ENCODE results near the gene OMP. TPM values are rescaled to one million over a fixed set of nuclear protein-coding genes. Genes with fewer than 3 reads are reported as not detected.

OMP gene
- total RNA-seq, 2 donors from 2014 or later: not detected

DNA sequence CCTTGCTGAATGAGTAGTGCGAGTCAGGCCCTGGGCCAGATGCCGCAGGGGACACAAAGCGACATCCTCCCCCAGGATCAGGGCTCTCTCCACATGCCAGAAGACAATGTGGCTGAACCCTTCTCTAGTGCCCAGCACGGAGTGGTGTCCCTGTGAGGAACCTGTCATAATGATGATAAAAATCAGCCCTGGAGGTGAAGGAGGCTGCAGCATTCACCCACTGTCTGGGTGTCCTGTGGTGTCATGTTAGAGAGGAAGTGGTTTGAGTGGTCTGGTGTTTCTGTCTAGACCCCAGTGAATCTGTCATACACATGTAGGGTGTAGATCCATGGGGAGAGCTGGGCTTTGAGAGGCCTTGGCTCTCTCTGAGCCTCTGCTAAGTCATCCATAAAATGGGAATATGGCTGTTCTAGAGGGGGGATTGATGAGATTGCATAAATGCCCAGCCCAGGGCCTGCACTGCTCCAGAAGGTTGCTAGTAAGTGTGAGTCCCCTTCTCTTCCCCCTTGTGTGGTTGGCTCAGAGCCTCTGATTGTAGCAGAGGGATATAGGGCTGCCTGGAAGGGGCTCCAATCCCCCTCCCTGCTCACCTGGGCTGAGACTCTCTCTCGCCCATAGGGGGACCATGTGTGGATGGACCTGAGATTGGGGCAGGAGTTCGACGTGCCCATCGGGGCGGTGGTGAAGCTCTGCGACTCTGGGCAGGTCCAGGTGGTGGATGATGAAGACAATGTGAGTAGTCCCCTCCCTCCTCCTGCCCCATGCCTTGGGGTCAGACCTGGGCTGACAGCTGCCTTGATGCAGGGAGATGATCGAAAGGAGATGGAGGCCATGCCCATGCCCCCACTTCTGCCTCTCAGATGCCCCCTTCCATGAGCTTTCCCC, 39.7 kb downstream of the OMP start:
- Histone ChIP-seq H3K27ac (no peak overlapping the region), H3K9me3 (no peaks in the 10 kb centered on the region), H3K4me3 (no peak overlapping the region), H3K4me1 (peaks cover 17% of the 10 kb centered on the region), H3K27me3 (no peaks in the 10 kb centered on the region), H3K36me3 (replicated peaks in 1 of 2; ENCODE audit: insufficient read depth in 1 of 2, low read depth in 2 of 2) (no peaks in the 10 kb centered on the region)
- no peak for ATAC-seq
- DNase-seq: no peak
- 90 to 91% methylated on average over 8 to 11 of the region's 11 CpGs for WGBS, 2 donors
- intact Hi-C loops (cut with DNase I): no loop called here
- TF ChIP-seq, protein P1, sequence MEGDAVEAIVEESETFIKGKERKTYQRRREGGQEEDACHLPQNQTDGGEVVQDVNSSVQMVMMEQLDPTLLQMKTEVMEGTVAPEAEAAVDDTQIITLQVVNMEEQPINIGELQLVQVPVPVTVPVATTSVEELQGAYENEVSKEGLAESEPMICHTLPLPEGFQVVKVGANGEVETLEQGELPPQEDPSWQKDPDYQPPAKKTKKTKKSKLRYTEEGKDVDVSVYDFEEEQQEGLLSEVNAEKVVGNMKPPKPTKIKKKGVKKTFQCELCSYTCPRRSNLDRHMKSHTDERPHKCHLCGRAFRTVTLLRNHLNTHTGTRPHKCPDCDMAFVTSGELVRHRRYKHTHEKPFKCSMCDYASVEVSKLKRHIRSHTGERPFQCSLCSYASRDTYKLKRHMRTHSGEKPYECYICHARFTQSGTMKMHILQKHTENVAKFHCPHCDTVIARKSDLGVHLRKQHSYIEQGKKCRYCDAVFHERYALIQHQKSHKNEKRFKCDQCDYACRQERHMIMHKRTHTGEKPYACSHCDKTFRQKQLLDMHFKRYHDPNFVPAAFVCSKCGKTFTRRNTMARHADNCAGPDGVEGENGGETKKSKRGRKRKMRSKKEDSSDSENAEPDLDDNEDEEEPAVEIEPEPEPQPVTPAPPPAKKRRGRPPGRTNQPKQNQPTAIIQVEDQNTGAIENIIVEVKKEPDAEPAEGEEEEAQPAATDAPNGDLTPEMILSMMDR (IDR thresholded peaks at IDR 0.05): no peak
- no peak for TF ChIP-seq POLR2A (IDR thresholded peaks at IDR 0.05)

- no peak overlapping the region for H3K4me3 ChIP-seq
- H3K27me3 ChIP-seq: no peaks in the 10 kb centered on the region
- H3K4me1 ChIP-seq: peaks cover 17% of the 10 kb centered on the region
- TF ChIP-seq, protein P1 (IDR thresholded peaks at IDR 0.05): no peak
- no peak for TF ChIP-seq POLR2A (IDR thresholded peaks at IDR 0.05)
- DNase-seq: no peak
- H3K9me3 ChIP-seq: no peaks in the 10 kb centered on the region
- no peaks in the 10 kb centered on the region for H3K36me3 ChIP-seq (replicated peaks in 1 of 2; ENCODE audit: insufficient read depth in 1 of 2, low read depth in 2 of 2)
- intact Hi-C loops (cut with DNase I): no loop called here
- ATAC-seq: no peak
- no peak overlapping the region for H3K27ac ChIP-seq
- WGBS, 2 donors: 86 to 92% methylated on average over 8 of the region's 8 CpGs
Observed at GRCh38 chr11:77143405-77144020, 40.9 kb downstream of the OMP start.

GRCh38 chr11:77144196-77144856, 41.7 kb downstream of the OMP start:
- Histone ChIP-seq H3K9me3 (no peaks in the 10 kb centered on the region), H3K4me1 (peaks cover 17% of the 10 kb centered on the region), H3K27ac (no peak overlapping the region), H3K4me3 (no peak overlapping the region), H3K36me3 (replicated peaks in 1 of 2; ENCODE audit: insufficient read depth in 1 of 2, low read depth in 2 of 2) (no peaks in the 10 kb centered on the region), H3K27me3 (no peaks in the 10 kb centered on the region)
- intact Hi-C loops (cut with DNase I): no loop called here
- TF ChIP-seq, protein P1 (IDR thresholded peaks at IDR 0.05): no peak
- TF ChIP-seq POLR2A (IDR thresholded peaks at IDR 0.05): no peak
- ATAC-seq: no peak
- no peak for DNase-seq
- 92 to 100% methylated on average over 4 to 9 of the region's 9 CpGs for WGBS, 2 donors

DNA sequence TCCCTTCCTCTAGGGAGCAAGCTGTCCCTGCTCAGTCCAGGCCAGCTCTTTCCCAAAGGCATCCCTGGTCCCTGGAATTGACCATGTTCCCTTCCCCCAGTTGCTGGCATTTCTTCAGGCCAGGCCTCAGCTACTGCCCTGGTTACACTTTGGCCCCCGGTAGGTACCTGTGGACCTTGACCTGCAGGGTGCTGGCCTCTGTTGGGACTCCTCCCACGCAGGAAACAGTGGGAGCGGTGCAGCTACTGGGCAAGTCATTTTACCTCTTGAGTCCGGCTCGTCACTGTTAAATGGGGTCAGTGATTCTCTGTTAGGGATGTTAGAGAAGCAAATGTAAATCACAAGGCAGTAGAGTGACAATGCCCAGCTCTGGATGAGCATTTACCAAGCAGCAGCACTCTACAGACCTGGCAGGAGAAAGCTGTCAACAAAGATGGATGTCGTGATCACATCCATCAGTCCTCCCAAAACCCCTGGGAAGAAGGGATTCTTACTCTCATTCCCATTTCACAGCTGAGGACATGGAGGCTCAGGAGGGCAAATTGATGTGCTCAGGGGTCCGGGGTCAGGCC, 42.3 kb downstream of the OMP start:
- no peak for TF ChIP-seq POLR2A (IDR thresholded peaks at IDR 0.05)
- TF ChIP-seq, protein P1 (IDR thresholded peaks at IDR 0.05): no peak
- no peak for ATAC-seq
- WGBS, 2 donors: 74 to 89% methylated on average over 5 to 7 of the region's 7 CpGs
- H3K4me1 ChIP-seq: peaks cover 13% of the 10 kb centered on the region
- H3K27me3 ChIP-seq: no peaks in the 10 kb centered on the region
- H3K4me3 ChIP-seq: no peak overlapping the region
- H3K36me3 ChIP-seq (replicated peaks in 1 of 2; ENCODE audit: insufficient read depth in 1 of 2, low read depth in 2 of 2): no peaks in the 10 kb centered on the region
- DNase-seq: no peak
- no peaks in the 10 kb centered on the region for H3K9me3 ChIP-seq
- H3K27ac ChIP-seq: no peak overlapping the region
- intact Hi-C loops (cut with DNase I): no loop called here

Data from body of pancreas (tissue), 4 donors.